ENCODE data around the gene LSM4. TPM values are rescaled to one million over a fixed set of nuclear protein-coding genes. Genes with fewer than 3 reads are reported as not detected.

LSM4 gene
- total and polyA plus RNA-seq, 2 of the 13 experiments (the other 11 are each of a cell fraction or from before 2014, with no cell fraction given), result 65.8 to 166 TPM

GRCh38 chr19:18317961-18318800, 4.7 kb downstream of the LSM4 start (continued):
- TF ChIP-seq PBX2 (CRISPR knock-in tag; IDR thresholded peaks at IDR 0.05) (no peak), SIN3B (IDR thresholded peaks at IDR 0.05; ENCODE audit: low read length) (no peak), TMF1 (CRISPR knock-in tag; IDR thresholded peaks at IDR 0.05; ENCODE audit: low read depth) (no peak), ZNF407 (CRISPR knock-in tag; IDR thresholded peaks at IDR 0.05; ENCODE audit: not compliant biosample characterization) (no peak), PCBP2 (optimal IDR thresholded peaks at IDR 0.05; ENCODE audit: low read depth, low read length, poor library complexity, severe bottlenecking) (no peak), RELA (CRISPR knock-in tag; IDR thresholded peaks at IDR 0.05) (no peak), SIN3A (IDR thresholded peaks at IDR 0.05; ENCODE audit: borderline replicate concordance, low read depth, low read length) (no peak), RBFOX2 (IDR thresholded peaks at IDR 0.05; ENCODE audit: low read depth, low read length) (peak; percentile 70), ZNF777 (CRISPR knock-in tag; IDR thresholded peaks at IDR 0.05) (no peak), FLYWCH1 (CRISPR knock-in tag; IDR thresholded peaks at IDR 0.05) (no peak)
- TF ChIP-seq, protein P1, sequence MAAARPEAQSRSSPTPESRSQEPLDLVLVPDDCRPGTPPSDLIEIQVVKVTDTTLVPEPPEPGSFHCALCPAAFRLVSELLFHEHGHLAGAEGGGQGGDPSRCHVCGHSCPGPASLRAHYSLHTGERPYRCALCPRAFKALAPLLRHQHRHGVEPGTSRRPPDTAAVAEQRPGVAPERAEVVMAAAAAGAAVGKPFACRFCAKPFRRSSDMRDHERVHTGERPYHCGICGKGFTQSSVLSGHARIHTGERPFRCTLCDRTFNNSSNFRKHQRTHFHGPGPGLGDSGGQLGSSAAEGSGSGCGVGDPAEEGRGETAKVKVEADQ (CRISPR knock-in tag; IDR thresholded peaks at IDR 0.05; ENCODE audit: borderline replicate concordance), result 0 out of 2 replicates have a peak, but pooled peaks have one; percentile 35
- TF ChIP-seq, protein P2, sequence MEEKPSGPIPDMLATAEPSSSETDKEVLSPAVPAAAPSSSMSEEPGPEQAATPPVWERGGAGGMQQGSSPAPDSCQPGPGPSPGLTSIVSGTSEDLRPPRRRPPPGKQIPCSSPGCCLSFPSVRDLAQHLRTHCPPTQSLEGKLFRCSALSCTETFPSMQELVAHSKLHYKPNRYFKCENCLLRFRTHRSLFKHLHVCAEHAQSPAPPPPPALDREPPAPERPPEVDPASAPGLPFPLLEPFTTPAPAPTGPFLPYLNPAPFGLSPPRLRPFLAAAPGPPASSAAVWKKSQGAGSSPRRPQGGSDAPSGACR (CRISPR knock-in tag; IDR thresholded peaks at IDR 0.05), result 0 out of 2 replicates have a peak, but pooled peaks have one; percentile 20
- TF ChIP-seq, protein P3, sequence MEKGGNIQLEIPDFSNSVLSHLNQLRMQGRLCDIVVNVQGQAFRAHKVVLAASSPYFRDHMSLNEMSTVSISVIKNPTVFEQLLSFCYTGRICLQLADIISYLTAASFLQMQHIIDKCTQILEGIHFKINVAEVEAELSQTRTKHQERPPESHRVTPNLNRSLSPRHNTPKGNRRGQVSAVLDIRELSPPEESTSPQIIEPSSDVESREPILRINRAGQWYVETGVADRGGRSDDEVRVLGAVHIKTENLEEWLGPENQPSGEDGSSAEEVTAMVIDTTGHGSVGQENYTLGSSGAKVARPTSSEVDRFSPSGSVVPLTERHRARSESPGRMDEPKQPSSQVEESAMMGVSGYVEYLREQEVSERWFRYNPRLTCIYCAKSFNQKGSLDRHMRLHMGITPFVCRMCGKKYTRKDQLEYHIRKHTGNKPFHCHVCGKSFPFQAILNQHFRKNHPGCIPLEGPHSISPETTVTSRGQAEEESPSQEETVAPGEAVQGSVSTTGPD (CRISPR knock-in tag; IDR thresholded peaks at IDR 0.05), result no peak
